Measurements from ENCODE around the gene TRIM41. TPM values are rescaled to one million over a fixed set of nuclear protein-coding genes. Genes with fewer than 3 reads are reported as not detected.

The TRIM41 gene
- total and polyA plus RNA-seq, 2 of the 13 experiments (the other 11 are each of a cell fraction or from before 2014, with no cell fraction given): 10.2 to 16.7 TPM

- TF ChIP-seq, protein P1, sequence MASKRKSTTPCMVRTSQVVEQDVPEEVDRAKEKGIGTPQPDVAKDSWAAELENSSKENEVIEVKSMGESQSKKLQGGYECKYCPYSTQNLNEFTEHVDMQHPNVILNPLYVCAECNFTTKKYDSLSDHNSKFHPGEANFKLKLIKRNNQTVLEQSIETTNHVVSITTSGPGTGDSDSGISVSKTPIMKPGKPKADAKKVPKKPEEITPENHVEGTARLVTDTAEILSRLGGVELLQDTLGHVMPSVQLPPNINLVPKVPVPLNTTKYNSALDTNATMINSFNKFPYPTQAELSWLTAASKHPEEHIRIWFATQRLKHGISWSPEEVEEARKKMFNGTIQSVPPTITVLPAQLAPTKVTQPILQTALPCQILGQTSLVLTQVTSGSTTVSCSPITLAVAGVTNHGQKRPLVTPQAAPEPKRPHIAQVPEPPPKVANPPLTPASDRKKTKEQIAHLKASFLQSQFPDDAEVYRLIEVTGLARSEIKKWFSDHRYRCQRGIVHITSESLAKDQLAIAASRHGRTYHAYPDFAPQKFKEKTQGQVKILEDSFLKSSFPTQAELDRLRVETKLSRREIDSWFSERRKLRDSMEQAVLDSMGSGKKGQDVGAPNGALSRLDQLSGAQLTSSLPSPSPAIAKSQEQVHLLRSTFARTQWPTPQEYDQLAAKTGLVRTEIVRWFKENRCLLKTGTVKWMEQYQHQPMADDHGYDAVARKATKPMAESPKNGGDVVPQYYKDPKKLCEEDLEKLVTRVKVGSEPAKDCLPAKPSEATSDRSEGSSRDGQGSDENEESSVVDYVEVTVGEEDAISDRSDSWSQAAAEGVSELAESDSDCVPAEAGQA (IDR thresholded peaks at IDR 0.05; ENCODE audit: low read depth): peak; percentile 84; the same call in 1 of the 2 replicates
- TF ChIP-seq, protein P1 (CRISPR knock-in tag; IDR thresholded peaks at IDR 0.05; ENCODE audit: borderline replicate concordance): 0 out of 2 replicates have a peak, but pooled peaks have one; percentile 24
- no peak; the same call in 1 of the 2 replicates for TF ChIP-seq ZNF788 (CRISPR knock-in tag; IDR thresholded peaks at IDR 0.05; ENCODE audit: borderline replicate concordance)
- TF ChIP-seq, protein P2, sequence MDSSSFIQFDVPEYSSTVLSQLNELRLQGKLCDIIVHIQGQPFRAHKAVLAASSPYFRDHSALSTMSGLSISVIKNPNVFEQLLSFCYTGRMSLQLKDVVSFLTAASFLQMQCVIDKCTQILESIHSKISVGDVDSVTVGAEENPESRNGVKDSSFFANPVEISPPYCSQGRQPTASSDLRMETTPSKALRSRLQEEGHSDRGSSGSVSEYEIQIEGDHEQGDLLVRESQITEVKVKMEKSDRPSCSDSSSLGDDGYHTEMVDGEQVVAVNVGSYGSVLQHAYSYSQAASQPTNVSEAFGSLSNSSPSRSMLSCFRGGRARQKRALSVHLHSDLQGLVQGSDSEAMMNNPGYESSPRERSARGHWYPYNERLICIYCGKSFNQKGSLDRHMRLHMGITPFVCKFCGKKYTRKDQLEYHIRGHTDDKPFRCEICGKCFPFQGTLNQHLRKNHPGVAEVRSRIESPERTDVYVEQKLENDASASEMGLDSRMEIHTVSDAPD (CRISPR knock-in tag; IDR thresholded peaks at IDR 0.05): 0 out of 2 replicates have a peak, but pooled peaks have one; percentile 39
- no peak for TF ChIP-seq DNMT3B (CRISPR knock-in tag; conservative IDR thresholded peaks at IDR 0.05)
- TF ChIP-seq HOXA5 (CRISPR knock-in tag; IDR thresholded peaks at IDR 0.05): no peak
- peak; percentile 63; the same call in 1 of the 2 replicates for TF ChIP-seq GFI1 (CRISPR knock-in tag; IDR thresholded peaks at IDR 0.05; ENCODE audit: borderline replicate concordance)
- peak; percentile 98 for TF ChIP-seq POLR2G (IDR thresholded peaks at IDR 0.05; ENCODE audit: low read depth, low read length)
- TF ChIP-seq, protein P3, sequence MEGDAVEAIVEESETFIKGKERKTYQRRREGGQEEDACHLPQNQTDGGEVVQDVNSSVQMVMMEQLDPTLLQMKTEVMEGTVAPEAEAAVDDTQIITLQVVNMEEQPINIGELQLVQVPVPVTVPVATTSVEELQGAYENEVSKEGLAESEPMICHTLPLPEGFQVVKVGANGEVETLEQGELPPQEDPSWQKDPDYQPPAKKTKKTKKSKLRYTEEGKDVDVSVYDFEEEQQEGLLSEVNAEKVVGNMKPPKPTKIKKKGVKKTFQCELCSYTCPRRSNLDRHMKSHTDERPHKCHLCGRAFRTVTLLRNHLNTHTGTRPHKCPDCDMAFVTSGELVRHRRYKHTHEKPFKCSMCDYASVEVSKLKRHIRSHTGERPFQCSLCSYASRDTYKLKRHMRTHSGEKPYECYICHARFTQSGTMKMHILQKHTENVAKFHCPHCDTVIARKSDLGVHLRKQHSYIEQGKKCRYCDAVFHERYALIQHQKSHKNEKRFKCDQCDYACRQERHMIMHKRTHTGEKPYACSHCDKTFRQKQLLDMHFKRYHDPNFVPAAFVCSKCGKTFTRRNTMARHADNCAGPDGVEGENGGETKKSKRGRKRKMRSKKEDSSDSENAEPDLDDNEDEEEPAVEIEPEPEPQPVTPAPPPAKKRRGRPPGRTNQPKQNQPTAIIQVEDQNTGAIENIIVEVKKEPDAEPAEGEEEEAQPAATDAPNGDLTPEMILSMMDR (CRISPR knock-in tag; IDR thresholded peaks at IDR 0.05): peak; percentile 25
- TF ChIP-seq MAZ (IDR thresholded peaks at IDR 0.05; ENCODE audit: borderline replicate concordance, low read depth, low read length): peak; percentile 83
- peak; percentile 72 for TF ChIP-seq MAZ (CRISPR knock-in tag; IDR thresholded peaks at IDR 0.05; ENCODE audit: low read depth)
- no peak for TF ChIP-seq SP1 (IDR thresholded peaks at IDR 0.05)
- TF ChIP-seq SP1 (CRISPR knock-in tag; IDR thresholded peaks at IDR 0.05): peak; percentile 54; the same call in 1 of the 2 replicates
- TF ChIP-seq ZNF703 (CRISPR knock-in tag; IDR thresholded peaks at IDR 0.05; ENCODE audit: borderline replicate concordance): peak; percentile 42; the same call in 1 of the 2 replicates
- TF ChIP-seq KDM4B (CRISPR knock-in tag; IDR thresholded peaks at IDR 0.05): peak; percentile 32; the same call in 1 of the 2 replicates
- no peak for TF ChIP-seq TEAD3 (CRISPR knock-in tag; optimal IDR thresholded peaks at IDR 0.05; ENCODE audit: borderline replicate concordance)
- no peak for TF ChIP-seq TCF12 (IDR thresholded peaks at IDR 0.05)
- no peak for TF ChIP-seq TCF12 (CRISPR knock-in tag; IDR thresholded peaks at IDR 0.05)
- peak; percentile 40; the same call in 1 of the 2 replicates for TF ChIP-seq SOX5 (CRISPR knock-in tag; IDR thresholded peaks at IDR 0.05; ENCODE audit: borderline replicate concordance)
- peak; percentile 32 for TF ChIP-seq ZBTB25 (CRISPR knock-in tag; IDR thresholded peaks at IDR 0.05)
- TF ChIP-seq ARNT (IDR thresholded peaks at IDR 0.05): no peak
These were observed 20.7 kb downstream of the TRIM41 start, which contains the start of gene RACK1 (continued) for GRCh38 chr5:181243564-181244343.
